Amygdala (tissue), 56 donors: ENCODE data around the gene GLT1D1.
A peak's percentile ranks its signal among the peaks of the same experiment; 100 is the strongest.
"Not testable (repeated sequence)": the region's sequence is repeated elsewhere in the genome, so short reads cannot be mapped to it uniquely, and the experiment has no call there.

Experiments used
- DNase-seq, 56 donors: peaks; one replicate each; lab custom pipeline; 2025; lab: John Stamatoyannopoulos, UW

GLT1D1 gene

DNA sequence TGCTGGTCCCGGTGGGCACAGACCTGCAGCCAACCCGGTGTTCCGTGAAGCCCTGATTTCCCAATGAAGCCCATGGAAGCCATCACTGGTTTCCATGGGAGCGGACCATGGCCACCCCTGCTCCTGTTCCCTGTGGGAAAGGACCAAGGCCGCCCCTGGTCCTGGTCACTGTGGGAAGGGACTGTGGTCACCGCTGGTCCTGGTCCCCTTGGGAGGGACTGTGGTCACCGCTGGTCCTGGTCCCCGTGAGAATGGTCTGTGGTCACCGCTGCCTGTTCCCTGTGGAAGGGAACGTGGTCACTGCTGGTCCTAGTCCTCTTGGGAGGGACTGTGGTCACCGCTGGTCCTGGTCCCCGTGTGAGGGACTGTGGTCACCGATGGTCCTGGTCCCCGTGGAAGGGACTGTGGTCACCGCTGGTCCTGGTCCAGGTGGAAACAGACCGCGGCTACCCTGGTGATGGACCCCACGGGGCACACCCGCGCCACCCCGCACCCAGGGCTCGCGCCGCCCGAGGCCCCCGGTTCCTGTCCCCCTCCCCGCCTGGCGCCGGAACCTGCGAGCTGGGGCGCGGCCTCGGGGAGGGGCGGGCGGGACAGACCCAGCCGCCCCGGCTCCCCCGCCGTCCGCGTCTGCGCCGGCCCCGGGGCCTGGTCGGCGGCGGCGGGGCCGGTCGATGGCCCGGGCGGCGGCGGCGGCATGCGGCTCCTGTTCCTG, at the start of gene GLT1D1:
Gene GLT1D1, plus strand, starts transcription at position 594 of the 715 bp plus-strand sequence. Its CDS starts 104 bp downstream, at position 698.
- DNase-seq = no peak

DNA sequence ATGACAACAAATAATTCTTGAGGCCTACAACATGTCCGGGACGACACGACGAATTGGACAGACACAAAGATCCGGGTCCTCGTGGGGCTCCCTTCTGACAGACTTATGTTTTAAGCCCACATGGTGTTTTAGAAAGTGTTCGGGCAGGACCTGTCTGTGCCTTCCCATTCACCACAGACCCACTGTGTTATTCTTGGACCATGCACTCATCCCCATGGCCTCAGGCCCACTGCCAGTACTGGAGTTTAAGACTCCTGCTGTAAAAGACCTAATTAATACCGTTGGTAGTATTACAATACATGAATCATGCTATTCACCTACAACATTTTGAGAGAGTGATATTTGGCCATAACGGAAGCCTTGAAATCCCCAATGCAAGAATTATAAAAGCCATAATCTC, 49.5 kb upstream of the GLT1D1 start:
- no peak for DNase-seq

DNA sequence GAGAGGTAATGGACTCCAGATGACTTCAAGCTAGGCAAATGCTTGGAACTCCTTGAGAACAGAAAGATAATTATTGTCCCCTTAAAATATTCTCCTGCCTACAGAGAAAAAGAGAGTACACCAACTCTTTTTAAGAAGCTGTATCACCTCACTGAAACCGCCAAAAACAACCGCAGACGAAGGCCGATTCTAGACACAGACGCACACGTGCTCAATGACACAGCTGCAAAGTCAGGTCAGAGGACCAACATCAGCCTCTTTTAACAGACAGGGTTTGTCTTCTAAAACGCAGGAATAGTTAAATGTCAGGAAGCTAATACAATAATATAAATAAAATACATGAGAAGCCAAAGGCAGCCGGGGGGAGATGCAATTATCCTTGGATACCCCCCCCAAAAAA, 48.5 kb upstream of the GLT1D1 start:
- no peak for DNase-seq

DNA sequence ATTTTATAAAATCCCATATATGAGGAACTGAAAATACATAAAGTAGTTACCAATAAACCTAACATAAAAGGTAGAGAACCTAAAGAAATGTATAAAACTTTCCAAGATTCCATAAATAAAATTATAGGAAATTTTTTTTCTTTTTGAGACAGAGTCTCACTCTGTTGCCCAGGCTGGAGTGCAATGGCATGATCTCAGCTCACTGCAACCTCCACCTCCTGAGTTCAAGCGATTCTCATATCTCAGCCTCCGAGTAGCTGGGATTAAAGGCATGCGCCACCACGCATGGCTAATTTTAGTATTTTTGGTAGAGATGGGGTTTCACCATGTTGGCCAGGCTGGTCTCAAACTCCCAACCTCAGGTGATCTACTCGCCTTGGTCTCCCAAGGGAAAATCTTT, 47.9 kb upstream of the GLT1D1 start:
- DNase-seq = not testable (repeated sequence)

DNA sequence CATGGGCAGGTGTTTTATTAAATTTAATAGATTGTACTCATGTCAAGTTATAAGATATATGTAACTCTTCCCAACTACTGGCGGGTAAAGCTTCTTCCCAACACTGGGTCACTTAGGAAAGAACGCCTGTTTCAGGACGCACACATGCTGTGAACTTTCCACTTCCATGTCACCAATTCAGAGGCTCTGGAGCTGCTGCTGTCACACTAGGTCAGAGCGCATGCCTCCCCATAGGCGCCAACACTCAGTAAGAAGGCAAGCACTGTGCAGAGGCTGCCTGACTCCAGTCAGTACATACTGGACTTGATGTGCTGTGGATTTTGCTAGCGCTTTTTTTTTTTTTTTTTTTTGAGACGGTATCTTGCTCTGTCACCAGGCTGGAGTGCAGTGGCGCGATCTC, 46.7 kb upstream of the GLT1D1 start:
- no peak for DNase-seq

DNA sequence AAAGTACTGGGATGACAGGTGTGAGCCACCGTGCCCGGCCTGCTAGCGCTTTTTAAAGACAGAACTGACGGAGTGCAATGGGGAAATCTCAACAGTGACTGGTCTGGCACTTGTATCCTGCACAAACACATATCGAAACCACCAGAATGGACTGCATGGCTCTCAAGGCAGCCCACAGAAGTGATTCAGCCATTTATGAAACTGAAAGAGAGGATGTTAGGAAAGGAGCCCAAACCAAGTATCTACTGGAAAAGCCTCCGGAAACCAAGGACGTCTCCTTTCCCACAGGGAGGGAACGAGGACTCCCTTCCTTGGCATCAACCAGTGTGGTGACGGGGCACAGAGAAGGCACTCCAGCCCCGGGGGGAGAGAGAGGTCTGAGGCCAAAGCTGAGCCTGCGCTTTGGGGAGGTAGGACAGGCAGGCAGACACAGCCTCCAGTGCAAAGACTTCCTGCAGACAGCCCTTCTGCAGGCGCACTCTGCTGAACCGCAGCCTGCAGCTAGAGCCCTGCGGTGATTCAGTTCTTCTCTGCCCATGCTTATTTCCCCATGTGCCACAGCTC, 46.0 kb upstream of the GLT1D1 start:
- DNase-seq = peak in 22 of 56 donors; percentile 13 to 65 (median 32)

DNA sequence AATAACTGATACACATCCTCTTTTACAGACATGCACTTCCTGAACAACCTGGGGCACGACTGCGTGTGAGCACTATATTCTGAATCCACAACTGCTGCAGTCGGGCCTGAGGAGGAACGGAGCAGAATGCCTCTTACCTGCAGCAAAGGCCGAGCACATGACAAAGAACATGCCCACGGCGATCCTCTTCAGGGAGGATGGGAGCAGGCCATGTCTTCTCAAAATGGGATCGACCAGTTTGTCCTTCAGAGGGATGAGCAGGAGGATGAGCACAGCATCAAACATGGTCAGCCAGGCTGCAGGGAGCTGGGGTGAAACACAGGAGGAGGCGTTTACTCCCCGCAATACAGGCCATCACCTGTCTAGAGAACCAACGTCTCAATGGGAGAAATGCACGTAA, 44.6 kb upstream of the GLT1D1 start:
- no peak for DNase-seq

DNA sequence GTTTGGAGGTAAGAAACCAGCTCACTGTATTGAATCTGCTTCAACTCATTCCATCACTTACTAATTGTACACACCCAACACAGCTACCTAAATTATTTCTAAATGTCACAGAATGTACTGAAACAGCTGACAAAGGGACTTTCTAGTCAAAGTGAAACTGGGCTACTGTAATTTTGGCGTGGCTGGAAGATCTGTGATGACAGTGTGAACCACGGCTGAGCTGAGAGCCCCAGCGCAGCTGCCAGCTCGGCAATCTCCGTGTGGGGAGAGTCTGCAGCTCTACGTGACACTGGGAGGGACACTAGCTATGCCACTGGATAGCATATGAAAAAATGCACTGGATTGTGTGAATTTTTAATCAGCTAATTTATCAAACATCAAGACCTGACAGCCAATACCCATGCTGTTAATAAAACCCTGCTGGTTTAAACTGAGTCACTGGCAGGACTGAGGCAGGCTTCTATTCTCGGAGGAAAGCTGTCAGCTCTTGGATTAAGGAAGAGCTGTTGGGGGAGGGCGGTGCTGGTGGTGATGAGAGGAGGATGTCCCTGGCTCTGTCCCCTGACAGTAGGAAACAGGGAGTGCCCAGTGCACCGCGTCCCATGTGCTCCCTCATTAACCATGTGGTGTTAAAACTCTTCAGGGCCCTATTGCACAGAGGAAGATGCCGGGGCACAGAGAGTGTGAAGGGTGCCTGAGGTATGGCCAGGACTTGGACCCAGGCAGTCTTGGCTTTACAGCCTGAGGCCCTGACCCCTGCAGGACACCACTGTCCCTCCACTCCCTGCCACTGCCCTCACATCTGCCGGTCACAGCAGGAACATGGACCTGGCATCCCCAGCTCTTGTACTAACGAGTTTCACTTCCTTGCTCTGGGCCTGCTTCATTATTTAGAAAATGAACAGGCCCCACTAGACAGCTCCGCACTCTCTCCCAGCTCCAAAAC, 42.8 kb upstream of the GLT1D1 start:
- DNase-seq = peak in 30 of 56 donors; percentile 14 to 74 (median 48)

DNA sequence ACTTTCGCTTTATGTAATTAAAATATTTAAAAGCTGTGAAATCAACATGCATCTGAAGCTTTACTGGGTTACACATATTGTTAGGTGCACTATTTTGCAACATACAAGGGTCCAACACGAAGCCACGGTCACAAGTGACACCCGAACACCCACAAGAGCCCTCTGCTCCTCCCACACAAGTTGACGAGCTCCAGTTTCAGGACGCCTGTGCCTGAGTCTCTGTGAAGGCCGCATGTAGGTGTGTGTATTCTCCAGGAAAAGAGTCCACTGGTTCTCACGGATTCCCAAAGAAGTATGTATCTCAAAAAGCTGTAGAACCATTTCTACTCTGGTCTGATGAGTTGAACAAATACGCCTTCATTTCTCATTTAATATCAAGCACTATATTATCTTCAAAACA, 41.5 kb upstream of the GLT1D1 start:
- no peak for DNase-seq

DNA sequence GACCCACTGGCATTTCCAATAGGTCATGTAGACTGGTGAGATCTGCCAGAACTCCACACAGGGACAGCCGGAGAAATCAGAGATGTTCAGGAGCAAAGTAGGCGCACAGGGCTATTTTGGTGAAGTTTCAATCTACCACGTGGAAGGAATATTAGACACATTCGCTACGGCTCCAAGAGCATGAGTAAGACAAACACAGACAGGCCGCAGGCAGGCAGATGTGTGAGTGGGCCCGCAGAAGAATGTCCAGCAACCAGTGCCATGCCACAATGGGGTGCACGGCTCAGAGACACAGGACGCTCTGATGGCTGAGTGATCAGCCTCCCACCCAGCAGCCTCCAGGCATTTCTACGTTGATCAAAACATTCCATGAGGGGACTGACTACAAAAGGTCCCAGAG, 39.9 kb upstream of the GLT1D1 start:
- DNase-seq = no peak

DNA sequence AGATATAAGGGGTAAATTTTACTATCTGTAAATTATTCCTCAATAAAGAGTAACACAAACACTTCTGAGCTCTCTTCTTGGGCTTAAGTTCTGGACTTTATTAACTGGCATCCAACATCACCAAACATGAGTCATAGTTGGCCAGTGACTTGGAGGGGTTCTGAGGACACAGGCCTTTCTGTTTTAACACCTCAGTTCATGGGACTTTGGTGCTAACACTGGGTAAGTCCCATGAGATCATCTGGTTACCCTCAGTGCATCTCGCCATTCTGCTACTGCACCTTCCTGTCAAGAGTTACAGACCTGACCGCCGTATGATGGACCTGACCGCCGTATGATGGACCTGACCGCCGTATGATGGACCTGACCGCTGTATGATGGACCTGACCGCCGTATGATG, 39.4 kb upstream of the GLT1D1 start:
- no peak for DNase-seq

DNA sequence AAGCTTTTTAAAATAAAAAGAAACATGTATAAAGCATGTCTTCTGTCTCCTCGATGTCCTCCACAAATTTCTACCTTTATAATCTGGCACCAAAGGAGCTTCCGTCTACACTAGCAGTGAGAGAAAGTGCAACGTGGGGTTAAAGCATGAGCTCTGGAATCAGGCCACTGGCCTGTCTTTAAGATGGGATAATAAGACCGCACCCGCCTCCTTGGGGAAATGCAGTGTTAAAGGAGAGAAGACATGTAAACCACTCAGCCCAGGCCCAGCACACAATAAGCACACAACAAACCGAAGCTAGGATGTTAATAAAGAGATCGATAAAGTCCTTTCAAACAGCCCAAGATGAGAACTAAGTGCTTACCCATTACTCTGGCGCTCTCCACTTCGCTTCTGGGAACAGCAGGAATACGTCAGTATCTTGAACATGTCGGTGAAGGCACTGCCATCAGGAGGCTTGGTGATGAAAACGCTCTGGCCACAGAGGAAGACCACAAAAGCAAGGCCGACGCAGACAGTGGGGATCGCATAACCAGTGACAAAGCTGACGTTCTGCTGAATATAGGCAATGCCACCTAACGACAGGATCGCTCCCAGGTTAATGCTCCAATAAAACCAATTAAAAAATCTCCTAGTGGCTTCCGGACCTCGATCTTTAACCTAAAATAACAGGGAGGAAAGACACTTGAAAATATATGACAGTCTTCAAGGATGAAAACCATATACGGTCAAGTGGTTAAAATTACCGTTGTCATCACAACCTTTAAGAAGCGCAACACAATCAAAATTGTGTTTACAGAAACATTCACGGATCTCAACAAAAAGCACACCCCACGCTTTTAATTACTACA, 38.6 kb upstream of the GLT1D1 start:
- DNase-seq = no peak

DNA sequence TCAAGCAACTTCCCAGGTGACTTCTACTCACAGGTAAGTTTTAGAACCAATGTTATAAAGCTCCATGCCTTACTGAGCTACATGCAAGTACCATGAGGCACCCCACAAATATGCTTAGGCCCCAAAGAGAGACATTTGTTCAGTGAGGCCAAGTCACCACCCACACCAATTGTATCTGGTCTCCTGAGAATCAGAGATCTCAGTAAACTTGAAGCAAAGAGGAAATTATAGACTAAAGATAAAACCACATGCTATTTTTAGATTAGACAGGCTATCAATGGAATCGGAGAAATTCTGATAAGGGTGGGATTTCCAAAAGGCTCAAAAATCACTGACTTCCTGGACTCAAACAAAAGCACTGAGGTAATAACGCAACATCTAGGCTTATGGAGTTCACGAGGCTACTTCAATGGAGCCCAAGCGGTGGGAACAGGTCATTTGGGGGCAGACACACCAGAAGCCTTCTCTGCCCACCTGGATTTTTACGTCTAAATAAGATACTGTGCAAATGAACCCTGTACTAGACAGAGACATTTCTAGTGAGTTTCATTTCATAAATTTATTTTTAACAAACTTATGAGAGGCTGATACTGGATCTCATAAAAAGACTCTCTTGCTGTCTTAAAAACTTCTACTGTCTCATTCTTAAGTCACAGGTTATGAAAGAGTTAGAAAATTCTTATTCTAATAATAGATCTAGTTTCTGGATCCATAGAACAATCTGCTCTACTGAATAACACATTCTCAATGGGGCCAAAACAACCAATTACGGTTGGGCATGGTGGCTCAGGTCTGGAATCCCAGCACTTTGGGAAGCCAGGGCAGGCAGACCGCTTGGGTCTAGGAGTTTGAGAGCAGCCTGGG, 37.3 kb upstream of the GLT1D1 start:
- DNase-seq = no peak

DNA sequence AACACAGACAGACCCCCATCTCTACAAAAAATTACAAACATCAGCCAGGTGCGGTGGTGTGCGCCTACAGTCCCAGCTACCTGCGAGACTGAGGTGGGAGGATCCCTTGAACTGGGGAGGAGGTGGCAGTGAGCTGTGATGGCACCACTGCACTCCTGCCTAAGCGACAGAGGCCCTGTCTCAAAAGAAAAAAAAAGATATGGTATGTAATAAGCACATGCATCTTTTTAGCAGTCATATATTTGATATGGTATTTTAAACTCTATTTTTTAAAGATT, 36.7 kb upstream of the GLT1D1 start:
- DNase-seq = no peak

DNA sequence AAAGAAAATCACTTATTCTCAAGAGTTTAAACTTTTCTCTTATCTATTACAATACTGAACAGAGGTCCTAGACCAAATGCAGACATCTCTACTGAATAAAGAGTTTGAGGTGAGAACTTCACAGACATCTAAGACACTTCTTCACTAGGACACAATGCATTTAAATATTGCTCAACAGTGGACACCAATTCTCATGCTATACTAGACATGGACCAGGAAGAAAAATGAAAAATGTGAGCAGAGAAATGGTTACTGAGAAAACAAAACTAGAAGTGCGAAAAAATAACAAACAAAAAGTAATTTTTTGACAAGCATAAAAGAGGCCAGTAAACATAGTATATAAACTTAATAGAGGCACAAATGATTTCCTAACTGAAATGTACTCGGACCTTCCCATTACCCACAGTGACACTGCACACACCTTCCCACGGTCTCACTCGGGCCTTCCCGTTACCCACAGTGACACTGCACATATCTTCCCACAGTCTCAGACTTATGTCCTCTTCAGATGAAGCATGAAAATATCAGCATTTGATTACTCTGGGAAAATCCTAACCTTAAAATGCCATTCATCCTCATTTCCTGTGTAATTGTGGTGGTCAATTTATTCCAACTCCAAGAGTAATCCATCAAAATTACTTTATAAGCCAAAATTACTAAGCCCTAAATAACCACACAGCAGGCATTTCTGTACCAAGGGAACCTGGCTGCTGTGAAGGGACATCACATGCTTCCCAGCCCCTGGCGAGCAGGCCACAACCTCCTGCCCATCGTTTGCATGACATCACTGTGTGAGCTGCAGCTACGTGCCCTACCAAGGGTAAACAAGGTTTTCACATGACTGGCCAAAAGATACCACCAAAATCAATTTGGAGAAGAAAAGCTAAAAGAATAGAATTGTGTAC, 35.9 kb upstream of the GLT1D1 start:
- peak in 22 of 56 donors; percentile 13 to 57 (median 34) for DNase-seq

DNA sequence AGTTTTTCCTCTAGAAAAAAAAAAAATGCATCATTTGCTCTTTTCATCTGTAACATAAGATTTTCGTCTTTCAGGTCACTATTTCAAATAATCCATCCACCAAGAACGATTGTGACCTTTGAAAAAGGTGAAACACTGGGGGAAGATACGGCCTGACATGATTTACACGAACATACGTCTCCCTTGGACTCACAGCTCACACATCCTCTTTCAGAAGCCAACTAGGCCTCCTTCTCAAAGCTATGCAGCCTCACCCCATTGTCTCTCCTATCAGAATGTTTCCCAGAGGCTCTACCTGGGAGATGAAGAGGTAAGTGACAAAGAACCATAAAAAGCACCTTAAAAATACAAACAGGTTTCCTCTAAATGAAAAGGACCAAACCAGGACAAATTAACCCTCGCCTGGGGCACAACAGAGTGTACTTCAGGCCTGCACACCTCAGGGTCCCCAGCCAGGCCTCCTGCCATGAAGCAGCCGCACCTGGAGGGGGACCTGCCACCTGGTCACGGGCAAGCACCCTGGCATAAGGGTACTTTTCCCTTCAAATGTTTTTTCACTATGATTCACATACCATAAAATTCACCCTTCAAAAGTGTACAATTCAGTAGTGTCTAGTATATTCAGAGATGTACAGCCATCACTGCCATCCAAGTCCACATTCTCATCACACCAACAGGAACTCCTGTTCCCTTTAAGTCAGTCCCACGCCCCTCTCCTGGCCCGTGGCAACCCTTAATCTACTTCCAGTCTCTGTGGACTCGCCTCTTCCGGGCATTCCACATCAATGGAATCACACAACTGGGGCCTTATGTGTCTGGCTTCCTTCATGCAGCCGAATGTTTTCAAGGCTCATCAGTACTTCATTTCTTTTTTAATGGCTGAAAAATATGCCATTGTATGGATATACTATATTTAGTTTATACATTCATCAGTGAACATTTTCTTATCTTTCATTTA, 34.9 kb upstream of the GLT1D1 start:
- no peak for DNase-seq
